GM21381 (cell line): ENCODE measurements around the gene MAPRE2.
"Not testable (repeated sequence)": the region's sequence is repeated elsewhere in the genome, so short reads cannot be mapped to it uniquely, and the experiment has no call there.

Source experiments
- ATAC-seq: cut with Tn5 transposase; IDR thresholded peaks from one replicate; pipeline ENCODE4 v1.9.1; 2021; ENCODE audit warnings: mild to moderate bottlenecking, moderate library complexity; ENCODE audit not compliant: unreplicated experiment

MAPRE2 gene

GRCh38 chr18:35143622-35144596, 102.7 kb downstream of the MAPRE2 start:
- ATAC-seq, result peak; percentile 62

DNA sequence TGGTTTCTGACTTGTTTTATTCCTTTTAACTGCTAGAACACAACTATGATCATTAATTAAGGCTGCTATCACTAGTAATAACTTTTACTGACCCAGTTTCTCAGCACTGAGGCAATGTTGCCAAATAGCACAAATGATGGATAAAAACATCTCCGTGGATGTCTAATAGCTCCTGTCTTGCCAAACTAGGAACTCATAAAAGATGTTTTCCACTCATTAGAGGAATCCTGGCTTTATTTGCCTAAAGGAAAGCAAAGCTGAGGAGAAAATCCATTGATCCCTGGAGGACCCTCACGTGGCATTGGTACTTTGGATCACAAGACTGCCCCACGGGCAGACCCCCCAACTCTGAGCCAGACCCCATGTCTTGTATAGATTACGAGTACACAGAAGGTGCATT, 103.5 kb downstream of the MAPRE2 start:
- ATAC-seq, result no peak

- not testable (repeated sequence) for ATAC-seq
These were observed 109.0 kb downstream of the MAPRE2 start for GRCh38 chr18:35150195-35150594.

GRCh38 chr18:35153609-35154272, 112.5 kb downstream of the MAPRE2 start:
- ATAC-seq, result no peak

DNA sequence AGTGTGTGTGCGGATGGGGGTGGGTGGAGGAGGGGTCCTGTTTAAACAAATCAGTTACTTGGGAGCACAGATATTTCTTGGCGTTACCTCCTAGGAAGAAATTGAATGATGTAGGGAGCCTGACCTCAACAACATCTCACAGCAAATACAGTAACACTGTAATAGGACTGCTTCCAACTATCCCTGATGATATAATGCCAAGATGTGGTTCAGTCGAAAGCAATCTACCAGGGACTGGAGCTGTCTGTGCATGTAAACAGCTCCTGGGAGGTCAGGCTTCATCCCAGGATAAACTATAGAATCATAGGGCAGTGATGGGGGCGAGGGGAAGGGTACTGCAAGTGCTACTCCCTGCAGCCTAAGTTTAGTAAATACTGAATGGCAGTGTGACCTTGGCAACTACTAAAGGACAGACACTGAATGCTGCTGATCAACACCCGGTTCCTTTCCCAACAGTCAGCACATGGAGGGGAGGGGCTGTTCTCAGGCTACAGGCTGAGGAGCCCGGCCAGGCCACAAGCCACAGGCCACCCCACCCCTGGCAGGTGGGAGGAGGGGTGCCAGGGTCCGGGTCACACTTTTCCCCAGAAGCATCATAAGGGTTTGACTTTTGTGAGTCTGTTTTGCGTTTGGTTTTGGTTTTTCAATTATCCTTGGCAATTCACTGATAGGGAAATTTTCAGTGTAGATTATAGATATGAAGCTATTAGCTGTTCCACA, 114.3 kb downstream of the MAPRE2 start:
- ATAC-seq, result no peak

DNA sequence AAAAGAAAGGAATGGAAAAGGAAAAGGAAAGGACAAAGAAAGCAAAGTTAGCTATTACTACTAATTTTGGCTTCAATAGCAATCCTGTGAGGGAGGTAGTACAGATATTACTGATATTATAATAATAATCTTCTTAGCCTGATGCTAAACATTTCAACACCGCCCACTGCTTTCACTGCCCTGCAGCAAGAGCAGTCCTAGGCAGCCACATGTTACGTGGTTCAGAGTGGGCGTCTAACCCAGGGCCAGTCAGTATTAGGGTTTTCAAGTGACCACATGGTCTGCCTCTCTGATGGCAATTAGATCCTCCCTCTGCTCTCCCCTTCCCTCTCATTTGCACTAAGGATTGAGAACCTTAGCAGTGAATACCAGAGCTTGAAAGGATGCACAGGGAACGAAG, 116.0 kb downstream of the MAPRE2 start:
- no peak for ATAC-seq

GRCh38 chr18:35158728-35159450, 117.7 kb downstream of the MAPRE2 start:
- ATAC-seq, result peak; percentile 58

DNA sequence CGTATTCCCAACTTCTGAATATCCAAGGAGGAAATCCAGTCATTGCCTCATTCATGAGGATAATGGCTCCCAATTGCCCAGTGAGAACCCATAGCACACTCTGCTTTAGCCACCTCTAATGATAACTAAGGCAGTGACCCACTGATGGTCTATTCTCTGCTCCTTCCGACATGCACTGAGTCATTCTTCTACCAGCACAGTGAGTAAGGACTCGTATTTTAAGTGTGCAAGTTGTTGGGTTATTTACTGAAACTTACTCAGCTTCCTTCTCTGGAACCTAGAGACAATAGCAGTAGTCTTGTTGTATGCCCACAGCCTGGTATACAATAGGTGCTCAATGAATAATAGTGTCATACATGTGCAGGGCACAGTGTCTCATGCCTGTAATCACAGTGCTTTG, 118.6 kb downstream of the MAPRE2 start:
- no peak for ATAC-seq

GRCh38 chr18:35161485-35161884, 120.3 kb downstream of the MAPRE2 start:
- ATAC-seq, result no peak

GRCh38 chr18:35161934-35162333, 120.7 kb downstream of the MAPRE2 start:
- ATAC-seq, result no peak

GRCh38 chr18:35163014-35163539, 121.9 kb downstream of the MAPRE2 start:
- ATAC-seq, result no peak

DNA sequence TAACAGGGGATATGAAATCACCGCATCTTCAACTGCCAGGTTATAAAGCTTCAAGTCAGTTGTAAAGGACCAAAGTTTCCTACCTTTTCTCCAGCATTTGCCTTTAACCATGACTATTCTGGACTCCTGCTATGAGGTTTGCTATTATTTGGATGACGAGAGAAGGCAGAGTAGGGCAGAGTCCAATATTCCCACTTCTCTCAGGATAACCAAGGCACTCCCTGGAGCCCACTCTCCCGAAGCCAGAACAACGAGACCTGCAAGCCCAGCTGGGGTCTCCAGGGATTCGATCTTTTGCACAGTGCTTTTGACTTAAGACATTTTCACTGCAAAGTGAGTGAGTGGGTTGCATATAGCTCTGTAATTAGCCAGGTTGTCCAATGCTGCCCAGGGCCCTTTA, 122.5 kb downstream of the MAPRE2 start:
- ATAC-seq, result no peak

GRCh38 chr18:35164133-35164532, 122.9 kb downstream of the MAPRE2 start:
- no peak for ATAC-seq

GRCh38 chr18:35167332-35167731, 126.1 kb downstream of the MAPRE2 start:
- no peak for ATAC-seq

- ATAC-seq, result no peak
These were observed 126.6 kb downstream of the MAPRE2 start for GRCh38 chr18:35167857-35168256.

DNA sequence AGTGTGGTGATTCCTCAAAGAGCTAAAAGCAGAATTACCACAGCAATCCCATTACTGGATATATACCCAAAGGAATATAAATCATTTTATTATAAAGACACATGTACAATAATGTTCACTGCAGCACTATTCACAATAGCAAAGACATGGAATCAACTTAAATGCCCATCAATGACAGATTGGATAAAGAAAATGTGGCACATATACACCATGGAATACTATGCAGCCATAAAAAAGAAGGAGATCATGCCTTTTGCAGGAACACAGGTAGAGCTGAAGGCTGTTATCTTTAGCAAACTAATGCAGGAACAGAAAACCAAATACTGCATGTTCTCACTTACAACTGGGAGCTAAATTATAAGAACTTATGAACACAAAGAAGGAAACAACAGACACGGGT, 129.1 kb downstream of the MAPRE2 start:
- not testable (repeated sequence) for ATAC-seq

DNA sequence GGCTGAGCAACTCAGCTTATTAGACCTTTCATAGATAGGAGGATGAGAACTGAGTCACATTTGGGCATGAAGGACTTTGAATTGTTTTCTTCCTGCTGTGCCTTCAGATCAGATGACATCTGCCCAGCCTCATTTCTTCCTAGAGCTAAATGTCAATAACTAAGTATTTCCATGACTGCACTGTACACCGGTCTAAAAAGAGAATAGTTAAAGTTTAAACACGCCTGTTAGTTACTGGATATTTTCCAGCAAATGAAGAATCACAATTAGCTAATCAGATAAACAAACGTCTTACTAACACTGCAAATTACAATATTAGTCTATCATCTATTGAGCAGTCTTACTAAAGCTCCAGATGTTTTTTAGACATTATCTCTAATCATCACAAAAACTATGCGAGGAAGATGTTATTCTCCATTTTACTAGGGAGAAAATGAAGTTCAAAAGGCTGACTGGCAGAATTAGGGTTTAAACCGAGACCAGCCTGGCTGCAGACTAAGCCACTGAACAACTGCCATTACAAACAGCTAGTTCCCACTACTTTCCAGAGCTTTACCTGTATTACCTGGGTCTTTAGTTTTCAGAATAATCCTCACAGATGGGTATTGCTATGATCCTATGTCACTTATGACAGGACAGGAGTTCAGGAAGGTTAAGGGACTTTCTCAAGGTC, 130.2 kb downstream of the MAPRE2 start:
- no peak for ATAC-seq

DNA sequence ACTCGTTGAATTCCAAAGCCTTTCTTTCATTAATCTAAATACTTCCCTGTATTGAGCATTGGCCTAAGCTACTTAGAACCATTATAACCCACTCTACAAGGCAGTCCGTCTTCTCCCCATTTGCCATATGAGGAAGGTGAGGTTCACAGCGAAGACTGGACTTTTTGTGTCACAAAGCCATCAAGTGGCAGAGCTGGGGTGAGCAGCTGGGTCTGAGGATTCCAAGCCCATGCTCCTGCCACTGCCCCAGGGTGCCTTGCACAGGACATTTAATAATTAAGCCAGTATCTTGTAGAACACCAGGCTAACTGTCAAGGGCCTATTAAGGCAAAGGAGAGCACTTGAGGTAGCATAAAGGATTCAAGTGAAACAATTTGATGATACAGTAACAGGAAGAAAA, 130.8 kb downstream of the MAPRE2 start:
- ATAC-seq, result no peak

DNA sequence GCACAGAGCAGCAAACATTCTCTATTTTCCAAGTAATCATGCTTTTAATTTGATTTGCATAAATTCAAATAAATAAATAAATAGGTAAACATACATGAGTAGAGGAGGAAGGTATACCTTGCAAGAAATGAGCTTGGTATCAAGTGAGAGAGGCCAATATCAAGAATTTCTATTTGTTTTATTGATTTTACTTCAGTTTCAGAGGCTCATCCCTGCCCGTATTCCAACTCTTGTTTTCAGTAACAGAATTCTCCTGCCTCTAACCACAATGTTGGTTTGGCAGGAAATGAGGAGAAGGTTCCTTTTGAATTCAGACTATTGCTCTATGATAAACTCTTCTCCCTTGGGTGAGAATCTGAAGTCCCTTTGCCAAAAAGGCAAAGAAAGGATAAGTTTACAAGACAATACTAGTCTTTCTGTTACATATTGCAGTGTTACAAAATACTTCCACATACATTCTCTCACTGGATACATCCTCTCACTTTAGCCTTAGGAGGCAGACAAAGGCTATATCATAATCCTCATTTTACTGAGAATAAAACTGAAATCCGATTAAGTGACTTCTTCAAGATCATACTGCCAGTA, 131.3 kb downstream of the MAPRE2 start:
- no peak for ATAC-seq
